ENCODE results near the gene ZSCAN9.

ZSCAN9 gene

DNA sequence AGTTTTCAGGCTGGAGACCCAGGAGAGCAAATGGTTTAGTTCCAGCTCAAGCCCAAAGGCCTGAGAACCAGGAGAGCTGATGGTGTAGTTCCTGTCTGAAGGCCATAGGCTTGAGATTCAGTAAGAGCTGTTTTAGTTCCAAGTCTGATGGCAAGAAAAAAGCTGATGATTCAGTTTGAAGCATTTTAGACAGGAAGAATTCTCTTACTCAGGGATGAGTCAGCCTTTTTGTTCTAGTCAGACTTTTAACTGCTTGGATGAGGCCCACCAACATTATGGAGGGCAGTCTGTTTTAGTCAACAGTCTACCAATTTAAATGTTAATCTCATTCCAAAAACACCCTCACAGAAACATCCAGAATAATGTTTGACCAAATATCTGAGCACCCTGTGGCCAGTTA is 44.4 kb downstream of the ZSCAN9 start:
- DNase-seq, result no peak

- DNase-seq, result no peak
These were observed 49.8 kb downstream of the ZSCAN9 start for GRCh38 chr6:28274888-28275287.

DNA sequence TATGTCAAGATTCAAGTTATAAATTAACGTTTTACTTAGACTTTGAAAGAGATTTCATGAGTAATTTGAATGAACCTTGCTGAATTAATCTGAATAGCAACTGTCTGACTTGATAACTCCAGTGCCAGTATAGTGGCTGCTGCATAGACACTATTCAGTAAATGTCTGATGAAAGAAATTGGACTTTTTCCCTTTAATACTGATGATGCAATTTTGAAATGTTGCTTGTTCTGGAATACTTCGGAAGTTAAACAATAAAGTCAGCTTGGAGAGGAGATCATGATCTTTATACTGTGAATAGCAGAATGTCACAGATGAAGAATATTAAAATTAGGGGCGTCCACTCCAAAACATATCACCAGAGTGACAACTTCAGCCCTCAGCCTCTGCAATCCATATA is 52.7 kb downstream of the ZSCAN9 start:
- DNase-seq, result no peak

GRCh38 chr6:28280595-28281287 is 55.7 kb downstream of the ZSCAN9 start:
- DNase-seq, result no peak

- DNase-seq, result no peak
These were observed 56.4 kb downstream of the ZSCAN9 start, which contains the start of gene PGBD1 for GRCh38 chr6:28281288-28282064. PGBD1 (plus strand) TSS chr6:28281572; CDS start chr6:28283814, 2,242 bp downstream.

- no peak for DNase-seq
These were observed 57.9 kb downstream of the ZSCAN9 start for GRCh38 chr6:28282926-28283325.
